PC-3 (cell line): Measurements from ENCODE around the gene C10orf143.

ENCODE experiments used
- EZH2phosphoT487 ChIP-seq: fragments of 300-600 bp; sonication (generic); IDR thresholded peaks from 2 replicates; pipeline ENCODE4 v1.6.1; 2018; ENCODE audit warnings: mild to moderate bottlenecking, antibody characterized with exemption, low read length, borderline replicate concordance
- TF ChIP-seq, protein P1 (sequence below): fragments of 300-600 bp; sonication (generic); conservative IDR thresholded peaks from 2 replicates; pipeline ENCODE4 v1.5.1; 2017; ENCODE audit warnings: antibody characterized with exemption, low read depth, mild to moderate bottlenecking, low read length

DNA sequence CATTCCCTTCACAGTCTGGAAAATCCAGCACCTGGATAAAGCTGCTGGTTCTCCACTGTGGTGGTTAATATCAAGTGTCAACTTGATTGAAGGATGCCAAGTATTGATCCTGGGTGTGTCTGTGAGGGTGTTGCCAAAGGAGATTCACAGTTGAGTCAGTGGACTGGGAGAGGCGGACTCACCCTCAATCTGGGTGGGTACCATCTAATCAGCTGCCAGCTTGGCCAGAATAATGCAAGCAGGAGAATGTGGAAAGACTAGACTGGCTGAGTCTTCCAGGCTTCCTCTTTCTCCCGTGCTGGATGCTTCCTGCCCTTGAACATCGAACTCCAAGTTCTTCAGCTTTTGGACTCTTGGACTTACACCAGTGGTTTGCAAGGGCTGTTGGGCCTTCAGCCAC, 48.4 kb downstream of the C10orf143 start:
- TF ChIP-seq, protein P1, sequence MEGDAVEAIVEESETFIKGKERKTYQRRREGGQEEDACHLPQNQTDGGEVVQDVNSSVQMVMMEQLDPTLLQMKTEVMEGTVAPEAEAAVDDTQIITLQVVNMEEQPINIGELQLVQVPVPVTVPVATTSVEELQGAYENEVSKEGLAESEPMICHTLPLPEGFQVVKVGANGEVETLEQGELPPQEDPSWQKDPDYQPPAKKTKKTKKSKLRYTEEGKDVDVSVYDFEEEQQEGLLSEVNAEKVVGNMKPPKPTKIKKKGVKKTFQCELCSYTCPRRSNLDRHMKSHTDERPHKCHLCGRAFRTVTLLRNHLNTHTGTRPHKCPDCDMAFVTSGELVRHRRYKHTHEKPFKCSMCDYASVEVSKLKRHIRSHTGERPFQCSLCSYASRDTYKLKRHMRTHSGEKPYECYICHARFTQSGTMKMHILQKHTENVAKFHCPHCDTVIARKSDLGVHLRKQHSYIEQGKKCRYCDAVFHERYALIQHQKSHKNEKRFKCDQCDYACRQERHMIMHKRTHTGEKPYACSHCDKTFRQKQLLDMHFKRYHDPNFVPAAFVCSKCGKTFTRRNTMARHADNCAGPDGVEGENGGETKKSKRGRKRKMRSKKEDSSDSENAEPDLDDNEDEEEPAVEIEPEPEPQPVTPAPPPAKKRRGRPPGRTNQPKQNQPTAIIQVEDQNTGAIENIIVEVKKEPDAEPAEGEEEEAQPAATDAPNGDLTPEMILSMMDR = no peak
- TF ChIP-seq EZH2phosphoT487 = no peak
